HepG2 (cell line): Measurements from ENCODE around the gene DGKD. TPM values are rescaled to one million over a fixed set of nuclear protein-coding genes. Genes with fewer than 3 reads are reported as not detected.

Experiments used
- ATAC-seq: fragments of 200-7000 bp; cut with Tn5 transposase; 3 replicates; pipeline ENCODE4 v1.9.1; 2020; ENCODE audit warnings: mild to moderate bottlenecking, moderate library complexity
- Bru-seq: library from RNA; stranded (reverse); fragments of 400-500 nt; gene quantifications from one replicate; lab custom pipeline; 2021; lab: Mats Ljungman, UMichigan
- BruChase-seq, 2 experiments: library from RNA; stranded (reverse); fragments of 400-500 nt; gene quantifications; one replicate each; lab custom pipeline; 2021; lab: Mats Ljungman, UMichigan
- BruUV-seq: library from RNA; stranded (reverse); fragments of 400-500 nt; replicated peaks from 2 replicates; lab custom pipeline; 2021; lab: Mats Ljungman, UMichigan
- CTCF ChIA-PET: fragments of 300-600 bp; formaldehyde crosslinking; extraction: SDS; loops from one replicate; lab custom pipeline; 2021; ENCODE audit warnings: low total read pairs, inconsistent platforms, low intra/inter-chr PET ratio; lab: Yijun Ruan, JAX
- POLR2A ChIA-PET: fragments of 350-600 bp; sonication (Branson Sonifier 250); formaldehyde crosslinking; loops from one replicate; lab custom pipeline; 2020; ENCODE audit warnings: antibody characterized with exemption, inconsistent platforms; lab: Yijun Ruan, JAX
- DNase-seq: peaks from one replicate; pipeline ENCODE4 v3.0.0-alpha.2; 2015; ENCODE audit warnings: low spot score
- FAIRE-seq: peaks from 3 replicates; lab custom pipeline; 2011; peaks lifted over from hg19 to GRCh38; lab: Jason Lieb, UNC
- H2AFZ ChIP-seq: one replicate; pipeline ENCODE4 v1.6.1; 2011; ENCODE audit warnings: low read length, inconsistent platforms
- H3K27ac ChIP-seq: fragments of 300-600 bp; 3 replicates; pipeline ENCODE4 v1.8.0; 2011; ENCODE audit warnings: mixed run types, mild to moderate bottlenecking, mixed read lengths, low read length, inconsistent platforms; ENCODE audit not compliant: insufficient read depth; ENCODE audit errors: extremely low read length
- H3K27me3 ChIP-seq, 2 experiments: fragments of 200-600 bp in 1 of 2; 2 replicates in 1 of 2; 3 replicates in 1 of 2; pipeline versions ENCODE4 v1.6.0 to v1.8.0; 2011; ENCODE audit warnings: low read length in 2 of 2, mild to moderate bottlenecking in 2 of 2, moderate library complexity in 2 of 2, inconsistent platforms in 1 of 2; ENCODE audit not compliant: insufficient read depth in 2 of 2, control insufficient read depth in 1 of 2
- H3K36me3 ChIP-seq, 2 experiments: fragments of 200-600 bp in 1 of 2; replicated peaks in 1 of 2; 2 replicates in 1 of 2; 3 replicates in 1 of 2; pipeline versions ENCODE4 v1.5.1 to v1.8.0; 2011; ENCODE audit warnings: low read length in 2 of 2, inconsistent platforms in 1 of 2; ENCODE audit not compliant: insufficient read depth in 2 of 2, control insufficient read depth in 1 of 2
- H3K4me1 ChIP-seq: 2 replicates; pipeline ENCODE4 v1.5.1; 2012; ENCODE audit warnings: low read length, inconsistent platforms; ENCODE audit not compliant: insufficient read depth
- H3K4me2 ChIP-seq: 2 replicates; pipeline ENCODE4 v1.6.0; 2011; ENCODE audit warnings: low read depth, low read length, inconsistent platforms
- H3K4me3 ChIP-seq, 3 experiments: fragments of 200-600 bp in 1 of 3; sonication (generic), shearing (Covaris generic) in 1 of 3; replicated peaks in 1 of 3; 2 replicates each; pipeline ENCODE4 v1.5.1; 2011 to 2016; ENCODE audit warnings: low read length in 3 of 3, inconsistent platforms in 2 of 3, low read depth in 2 of 3, mild to moderate bottlenecking in 2 of 3, control low read depth in 1 of 3, mixed read lengths in 1 of 3; ENCODE audit not compliant: insufficient read depth in 1 of 3
- H3K79me2 ChIP-seq: one replicate; pipeline ENCODE4 v1.6.1; 2011; ENCODE audit warnings: low read length, inconsistent platforms; ENCODE audit not compliant: insufficient read depth
- H3K9ac ChIP-seq: 2 replicates; pipeline ENCODE4 v1.6.0; 2011; ENCODE audit warnings: mild to moderate bottlenecking, low read depth, low read length, inconsistent platforms; ENCODE audit not compliant: insufficient read depth
- H3K9me3 ChIP-seq: 2 replicates; pipeline ENCODE4 v1.5.1; 2012; ENCODE audit warnings: mild to moderate bottlenecking, low read length
- H4K20me1 ChIP-seq: 2 replicates; pipeline ENCODE4 v1.6.0; 2011; ENCODE audit warnings: inconsistent platforms, mild to moderate bottlenecking, low read length, moderate library complexity; ENCODE audit not compliant: insufficient read depth
- MYNN ChIP-seq: sonication (generic); formaldehyde crosslinking; IDR thresholded peaks from 2 replicates; pipeline ENCODE4 v1.4.0; 2020; ENCODE audit warnings: mild to moderate bottlenecking, low read depth, missing genetic modification reagents
- RBAK ChIP-seq: sonication (generic); formaldehyde crosslinking; IDR thresholded peaks from 2 replicates; pipeline ENCODE4 v1.5.1; 2020; ENCODE audit warnings: mild to moderate bottlenecking, missing genetic modification reagents
- ZNF205 ChIP-seq: IDR thresholded peaks from 2 replicates; pipeline ENCODE4 v1.6.1; 2018; ENCODE audit warnings: missing biosample characterization, missing genetic modification reagents
- ZNF33A ChIP-seq: sonication (generic); formaldehyde crosslinking; IDR thresholded peaks from 2 replicates; pipeline ENCODE4 v1.5.1; 2020; ENCODE audit warnings: missing genetic modification reagents, mild to moderate bottlenecking, moderate library complexity, borderline replicate concordance
- WGBS: methylation state at CpG from one replicate; pipeline ENCODE4 v1.1.6; 2017; ENCODE audit warnings: low lambda C conversion rate; 5-methylcytosine and 5-hydroxymethylcytosine counted together
- in situ Hi-C: cut with HindIII; loops from 2 replicates; pipeline ENCODE4 v1.10.0; 2017; ENCODE audit warnings: low pct_unique_long_range_greater_than_20kb; ENCODE audit not compliant: extremely low pct_ligation_motif_present
- intact Hi-C: fragments of 100-400 bp; cut with micrococcal nuclease; formaldehyde crosslinking; loops from one replicate; pipeline ENCODE4 v1.10.0; 2022; ENCODE audit not compliant: unreplicated experiment
- long read RNA-seq, 2 experiments: library from RNA in 1 of 2; library from polyadenylated mRNA in 1 of 2; stranded (forward) in 1 of 2; unstranded in 1 of 2; transcript quantifications; one replicate each; pipeline ENCODE4 v2.0.0, GENCODE V29; 2019 to 2022
- polyA minus RNA-seq, 3 experiments: library from RNA; depleted of rRNA, polyadenylated mRNA; stranded (reverse); fragments of >200 nt; gene quantifications; 2 replicates each; pipeline ENCODE4 v1.2.3, GENCODE V29; 2011; ENCODE audit warnings: low replicate concordance in 1 of 3
- polyA plus RNA-seq, 8 experiments: library from polyadenylated mRNA; depleted of rRNA in 3 of 8; stranded (reverse) in 7 of 8; unstranded in 1 of 8; fragments of >200 nt; fragmentation: Illumina TruSeq in 4 of 8; extraction: Trizol in 4 of 8; gene quantifications; 2 replicates each; pipeline versions ENCODE4 v1.2.1 to v1.2.3, GENCODE V29; 2011 to 2016; ENCODE audit warnings: low read depth in 4 of 8, missing spikeins in 1 of 8, mixed read lengths in 1 of 8; ENCODE audit not compliant: insufficient read depth in 1 of 8
- total RNA-seq, 5 experiments: library from RNA; depleted of rRNA; stranded (reverse); fragments of >200 nt; fragmentation: Illumina TruSeq; extraction: Trizol; gene quantifications; 2 replicates each; pipeline ENCODE4 v1.2.3, GENCODE V29; 2016; ENCODE audit warnings: low read depth in 1 of 5
- TF ChIP-seq, protein P1 (sequence below): sonication (generic); formaldehyde crosslinking; IDR thresholded peaks from 2 replicates; pipeline ENCODE4 v1.4.0; 2020; ENCODE audit warnings: missing genetic modification reagents, low read depth, mild to moderate bottlenecking, borderline replicate concordance
- TF ChIP-seq, protein P2 (sequence below): fragments of 450-650 bp; IDR thresholded peaks from 2 replicates; pipeline ENCODE4 v1.6.1; 2016

DGKD gene, protein sequence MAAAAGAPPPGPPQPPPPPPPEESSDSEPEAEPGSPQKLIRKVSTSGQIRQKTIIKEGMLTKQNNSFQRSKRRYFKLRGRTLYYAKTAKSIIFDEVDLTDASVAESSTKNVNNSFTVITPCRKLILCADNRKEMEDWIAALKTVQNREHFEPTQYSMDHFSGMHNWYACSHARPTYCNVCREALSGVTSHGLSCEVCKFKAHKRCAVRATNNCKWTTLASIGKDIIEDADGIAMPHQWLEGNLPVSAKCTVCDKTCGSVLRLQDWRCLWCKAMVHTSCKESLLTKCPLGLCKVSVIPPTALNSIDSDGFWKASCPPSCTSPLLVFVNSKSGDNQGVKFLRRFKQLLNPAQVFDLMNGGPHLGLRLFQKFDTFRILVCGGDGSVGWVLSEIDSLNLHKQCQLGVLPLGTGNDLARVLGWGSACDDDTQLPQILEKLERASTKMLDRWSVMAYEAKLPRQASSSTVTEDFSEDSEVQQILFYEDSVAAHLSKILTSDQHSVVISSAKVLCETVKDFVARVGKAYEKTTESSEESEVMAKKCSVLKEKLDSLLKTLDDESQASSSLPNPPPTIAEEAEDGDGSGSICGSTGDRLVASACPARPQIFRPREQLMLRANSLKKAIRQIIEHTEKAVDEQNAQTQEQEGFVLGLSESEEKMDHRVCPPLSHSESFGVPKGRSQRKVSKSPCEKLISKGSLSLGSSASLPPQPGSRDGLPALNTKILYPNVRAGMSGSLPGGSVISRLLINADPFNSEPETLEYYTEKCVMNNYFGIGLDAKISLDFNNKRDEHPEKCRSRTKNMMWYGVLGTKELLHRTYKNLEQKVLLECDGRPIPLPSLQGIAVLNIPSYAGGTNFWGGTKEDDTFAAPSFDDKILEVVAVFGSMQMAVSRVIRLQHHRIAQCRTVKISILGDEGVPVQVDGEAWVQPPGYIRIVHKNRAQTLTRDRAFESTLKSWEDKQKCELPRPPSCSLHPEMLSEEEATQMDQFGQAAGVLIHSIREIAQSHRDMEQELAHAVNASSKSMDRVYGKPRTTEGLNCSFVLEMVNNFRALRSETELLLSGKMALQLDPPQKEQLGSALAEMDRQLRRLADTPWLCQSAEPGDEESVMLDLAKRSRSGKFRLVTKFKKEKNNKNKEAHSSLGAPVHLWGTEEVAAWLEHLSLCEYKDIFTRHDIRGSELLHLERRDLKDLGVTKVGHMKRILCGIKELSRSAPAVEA
- total RNA-seq (2016; rRNA removed; fragmentation: Illumina TruSeq; extraction: Trizol): 20.6 and 24.5 TPM in 2 replicates
- 14.8 and 17.4 TPM in 2 replicates for total RNA-seq (2016; cell fraction: cytosol; rRNA removed; fragmentation: Illumina TruSeq; extraction: Trizol; ENCODE audit: low read depth)
- 16.3 and 24.8 TPM in 2 replicates for total RNA-seq (2016; cell fraction: insoluble cytoplasmic fraction; rRNA removed; fragmentation: Illumina TruSeq; extraction: Trizol)
- total RNA-seq (2016; cell fraction: membrane; rRNA removed; fragmentation: Illumina TruSeq; extraction: Trizol): 17.6 and 18.2 TPM in 2 replicates
- total RNA-seq (2016; cell fraction: nucleus; rRNA removed; fragmentation: Illumina TruSeq; extraction: Trizol): 42.7 and 44.6 TPM in 2 replicates
- polyA plus RNA-seq (2011; rRNA removed): 33.2 and 40.3 TPM in 2 replicates
- 13.1 and 13.6 TPM in 2 replicates for polyA plus RNA-seq (2011; cell fraction: cytosol; rRNA removed)
- 303 and 327 TPM in 2 replicates for polyA plus RNA-seq (2011; cell fraction: nucleus; rRNA removed)
- polyA plus RNA-seq (2012): 46.9 and 49.5 TPM in 2 replicates
- polyA plus RNA-seq (2016; cell fraction: cytosol; fragmentation: Illumina TruSeq; extraction: Trizol; ENCODE audit: low read depth): 5.9 and 7.2 TPM in 2 replicates
- polyA plus RNA-seq (2016; cell fraction: insoluble cytoplasmic fraction; fragmentation: Illumina TruSeq; extraction: Trizol; ENCODE audit: low read depth): 8.2 and 10.8 TPM in 2 replicates
- 5.2 and 5.9 TPM in 2 replicates for polyA plus RNA-seq (2016; cell fraction: membrane; fragmentation: Illumina TruSeq; extraction: Trizol; ENCODE audit: low read depth)
- 119 and 132 TPM in 2 replicates for polyA plus RNA-seq (2016; cell fraction: nucleus; fragmentation: Illumina TruSeq; extraction: Trizol; ENCODE audit: insufficient read depth, low read depth)
- 44.8 and 91.4 TPM in 2 replicates for polyA minus RNA-seq (2011; rRNA and poly(A)+ RNA removed; ENCODE audit: low replicate concordance)
- polyA minus RNA-seq (2011; cell fraction: cytosol; rRNA and poly(A)+ RNA removed): 13.3 and 16.4 TPM in 2 replicates
- 54.7 and 79.4 TPM in 2 replicates for polyA minus RNA-seq (2011; cell fraction: nucleus; rRNA and poly(A)+ RNA removed)
- Bru-seq, nascent RNA: percentile 77 among the genes with signal in this experiment
- percentile 84 among the genes with signal in this experiment for BruChase-seq, experiment 1, labeled RNA remaining after a 6-hour chase
- percentile 81 among the genes with signal in this experiment for BruChase-seq, experiment 2, labeled RNA remaining after a 2-hour chase
- long read RNA-seq, experiment 1, partial matches to known transcripts: 17 of 21 reads
- long read RNA-seq, experiment 1, other reads (novel, unspliced or antisense): 3 of 21 reads
- long read RNA-seq, experiment 2, full-length matches to known transcripts: 7 of 28 reads
- long read RNA-seq, experiment 2, partial matches to known transcripts: 15 of 28 reads
- long read RNA-seq, experiment 2, other reads (novel, unspliced or antisense): 6 of 28 reads

DNA sequence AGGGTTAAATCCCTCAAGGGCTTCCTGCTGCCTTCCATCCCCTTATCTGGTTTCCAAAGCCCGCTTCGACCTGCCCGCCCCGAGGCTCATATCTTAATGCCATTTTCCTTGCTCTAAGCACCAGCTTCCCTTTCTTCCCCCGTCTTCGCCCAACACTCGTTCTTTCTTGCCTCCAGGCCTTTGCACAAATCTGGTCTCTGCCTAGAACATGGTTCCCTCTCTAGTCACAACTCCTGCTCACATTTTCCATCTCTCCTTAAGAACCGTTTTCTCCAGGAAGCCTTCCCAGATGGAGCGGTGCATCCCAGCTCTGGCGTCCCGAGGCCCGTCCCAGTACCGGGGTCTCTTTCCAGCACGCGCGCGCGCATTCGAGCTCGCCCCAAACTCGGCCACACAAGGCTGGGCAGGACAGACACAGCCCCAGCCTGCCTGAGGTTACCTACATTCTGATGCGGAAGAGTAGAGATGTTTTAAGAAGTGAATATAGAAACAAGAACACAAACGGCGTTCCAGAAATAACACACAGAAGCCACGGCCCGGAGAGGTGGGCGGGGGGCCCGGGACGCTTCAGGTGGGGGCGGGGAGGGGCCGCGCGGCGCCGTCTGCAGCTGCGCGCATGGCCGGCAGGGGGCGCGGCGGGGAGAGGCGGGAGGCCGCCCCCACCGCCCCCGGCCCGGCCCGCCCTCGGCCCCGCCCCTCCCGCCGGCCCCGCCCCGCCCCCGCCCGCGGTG lies at the start of gene DGKD:
Gene DGKD, plus strand, starts transcription at position 726 of the 731 bp plus-strand sequence. CDS start 25 bp downstream, outside the sequence.
- ChIA-PET POLR2A (interaction anchor here (0.7 to 1.2 kb wide), 4 partner anchors 25 to 102 kb away, joined by 3 to 4 read pairs (median 4); partner anchors contain the start of gene ATG16L1), CTCF (interaction anchor here (1.5 kb wide), 1 partner anchor 90 kb away, joined by 7 read pairs; no protein-coding TSS in a partner anchor)
- FAIRE-seq (peak; percentile 85), ATAC-seq (peak; percentile 69), DNase-seq (peak; percentile 79)
- Histone ChIP-seq H3K4me3 (peak within 1 kb of the TSS; percentile 91 to 94 (median 93)), H3K9ac (peak within 1 kb of the TSS; percentile 68), H4K20me1 (peaks cover 16% of the 10 kb centered on the region), H2AFZ (peak within 1 kb of the TSS; percentile 6), H3K4me1 (peaks cover 76% of the 10 kb centered on the region), H3K4me2 (peak within 1 kb of the TSS; percentile 95), H3K79me2 (peaks cover 40% of the 10 kb centered on the region), H3K36me3 (peaks cover 0 to 5% of the 10 kb centered on the region in 2 experiments; a peak in 2 of 5 replicates), H3K27me3 (no peaks in the 10 kb centered on the region; a peak in 1 of 5 replicates), H3K9me3 (no peaks in the 10 kb centered on the region), H3K27ac (peak within 1 kb of the TSS; percentile 68)
- under 1% methylated on average over 35 of the region's 56 CpGs for WGBS
- no TSS peak for BruUV-seq
- in situ Hi-C loops: no loop called here
- intact Hi-C loops: loop anchor here (10.0 kb wide), 2 partner anchors 91 to 99 kb away; partner anchors contain the start of gene ATG16L1
- TF ChIP-seq, protein P1, sequence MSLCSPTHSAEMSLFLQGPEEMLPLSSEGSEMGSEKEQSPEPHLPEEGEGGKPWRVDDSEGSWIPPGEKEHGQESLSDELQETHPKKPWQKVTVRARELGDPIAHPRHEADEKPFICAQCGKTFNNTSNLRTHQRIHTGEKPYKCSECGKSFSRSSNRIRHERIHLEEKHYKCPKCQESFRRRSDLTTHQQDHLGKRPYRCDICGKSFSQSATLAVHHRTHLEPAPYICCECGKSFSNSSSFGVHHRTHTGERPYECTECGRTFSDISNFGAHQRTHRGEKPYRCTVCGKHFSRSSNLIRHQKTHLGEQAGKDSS (CRISPR knock-in tag): no peak
- no peak for TF ChIP-seq MYNN (CRISPR knock-in tag)
- TF ChIP-seq, protein P2, sequence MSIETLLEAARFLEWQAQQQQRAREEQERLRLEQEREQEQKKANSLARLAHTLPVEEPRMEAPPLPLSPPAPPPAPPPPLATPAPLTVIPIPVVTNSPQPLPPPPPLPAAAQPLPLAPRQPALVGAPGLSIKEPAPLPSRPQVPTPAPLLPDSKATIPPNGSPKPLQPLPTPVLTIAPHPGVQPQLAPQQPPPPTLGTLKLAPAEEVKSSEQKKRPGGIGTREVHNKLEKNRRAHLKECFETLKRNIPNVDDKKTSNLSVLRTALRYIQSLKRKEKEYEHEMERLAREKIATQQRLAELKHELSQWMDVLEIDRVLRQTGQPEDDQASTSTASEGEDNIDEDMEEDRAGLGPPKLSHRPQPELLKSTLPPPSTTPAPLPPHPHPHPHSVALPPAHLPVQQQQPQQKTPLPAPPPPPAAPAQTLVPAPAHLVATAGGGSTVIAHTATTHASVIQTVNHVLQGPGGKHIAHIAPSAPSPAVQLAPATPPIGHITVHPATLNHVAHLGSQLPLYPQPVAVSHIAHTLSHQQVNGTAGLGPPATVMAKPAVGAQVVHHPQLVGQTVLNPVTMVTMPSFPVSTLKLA: no peak
- TF ChIP-seq ZNF205: 0 out of 2 replicates have a peak, but pooled peaks have one; percentile 52
- no peak for TF ChIP-seq ZNF33A
- no peak for TF ChIP-seq RBAK (CRISPR knock-in tag)
